HG03097 (cell line): Measurements from ENCODE around the gene RIMS3.
"Not testable (repeated sequence)": the region's sequence is repeated elsewhere in the genome, so short reads cannot be mapped to it uniquely, and the experiment has no call there.

Source experiments
- ATAC-seq: cut with Tn5 transposase; IDR thresholded peaks from one replicate; pipeline ENCODE4 v1.9.1; 2021; ENCODE audit not compliant: unreplicated experiment, low FRiP score

RIMS3 gene

DNA sequence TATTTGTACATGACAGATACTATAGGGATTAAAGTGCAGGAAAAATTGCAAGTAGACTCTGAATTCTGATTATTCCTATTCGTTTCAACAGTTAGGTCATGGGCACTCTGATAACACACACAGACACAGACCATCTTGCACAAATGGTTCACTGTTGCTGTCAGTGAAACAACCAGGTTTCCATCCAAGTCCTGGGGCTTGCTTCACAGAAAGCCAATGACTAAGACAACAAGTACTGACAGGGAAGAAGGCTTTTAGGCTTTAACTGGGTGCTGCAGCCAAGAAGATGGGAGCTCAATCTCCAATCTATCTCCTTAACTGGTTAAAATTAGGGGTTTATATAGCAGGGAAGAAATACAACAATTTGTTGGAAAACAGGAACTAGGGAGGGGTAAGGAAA, 57.6 kb downstream of the RIMS3 start:
- ATAC-seq = no peak

DNA sequence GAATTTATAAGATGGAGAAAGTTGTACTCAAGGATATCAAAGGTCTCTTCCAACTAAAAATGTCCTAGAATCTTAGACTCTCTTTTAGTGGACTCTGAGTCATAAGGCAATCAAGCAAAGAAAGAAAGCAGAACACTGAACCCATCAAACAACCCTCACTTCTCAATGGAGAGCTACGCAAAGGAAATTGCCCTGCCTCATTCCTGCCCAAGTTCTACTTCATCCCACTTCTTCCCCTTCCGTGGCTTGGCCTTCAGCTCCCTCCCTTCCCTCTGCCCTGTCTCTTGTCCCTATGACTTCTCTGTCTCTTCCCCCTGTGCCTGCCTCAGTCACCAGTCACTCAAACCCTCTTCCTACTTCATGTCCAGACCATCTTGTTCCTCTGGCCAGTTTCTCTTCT, 58.5 kb downstream of the RIMS3 start:
- no peak for ATAC-seq

DNA sequence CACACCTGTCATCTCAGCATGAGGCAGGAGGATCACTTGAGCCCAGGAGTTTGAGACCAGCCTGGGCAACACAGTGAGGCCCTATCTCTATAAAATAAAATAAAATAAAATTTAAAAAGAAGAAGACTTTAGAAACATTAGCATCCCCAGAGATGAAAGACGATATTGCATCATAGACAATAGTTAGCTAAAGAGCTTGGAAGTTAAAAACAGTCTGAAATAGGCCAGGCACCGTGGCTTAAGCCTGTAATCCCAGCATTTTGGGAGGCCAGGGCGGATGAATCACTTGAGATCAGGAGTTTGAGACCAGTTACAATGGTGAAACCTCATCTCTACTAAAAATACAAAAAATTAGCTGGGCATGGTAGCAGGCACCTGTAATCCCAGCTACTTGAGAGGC, 59.3 kb downstream of the RIMS3 start:
- ATAC-seq = no peak

DNA sequence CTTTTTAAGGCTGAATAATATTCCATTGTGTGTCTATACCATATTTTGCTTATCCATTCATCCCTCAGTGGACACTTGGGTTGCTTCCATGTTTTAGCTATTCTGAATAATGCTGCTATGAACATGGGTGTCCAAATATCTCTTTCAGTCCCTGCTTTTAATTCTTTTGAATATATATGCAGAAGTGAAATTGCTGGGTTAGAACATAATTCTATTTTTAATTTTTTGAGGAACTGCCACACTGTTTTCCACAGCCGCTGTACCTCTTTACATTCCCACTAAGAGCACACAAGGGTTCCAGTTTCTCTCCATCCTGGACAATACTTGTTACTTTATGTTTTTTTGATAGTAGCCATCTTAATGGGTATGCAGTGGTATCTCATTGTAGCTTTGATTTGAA, 65.6 kb downstream of the RIMS3 start:
- ATAC-seq = no peak

DNA sequence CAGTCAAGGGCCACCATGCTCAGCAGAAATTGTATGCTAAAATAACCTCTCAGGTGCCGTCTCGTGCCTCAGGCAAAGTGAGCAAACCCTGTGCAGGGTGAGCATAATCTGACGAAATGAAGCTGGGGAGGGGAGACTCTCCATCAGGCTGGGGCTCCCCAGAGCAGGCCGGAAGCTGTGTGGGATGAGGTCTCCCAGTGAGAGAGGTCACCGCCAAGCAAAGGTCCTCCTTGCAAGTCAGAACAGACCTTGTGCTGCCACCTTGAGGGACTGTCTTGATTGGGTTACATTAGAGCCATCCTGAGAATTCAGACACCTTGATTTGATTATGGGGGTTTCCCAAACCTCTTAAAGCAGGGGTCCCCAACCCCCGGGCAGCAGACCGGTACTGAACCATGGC, 69.9 kb downstream of the RIMS3 start:
- no peak for ATAC-seq

DNA sequence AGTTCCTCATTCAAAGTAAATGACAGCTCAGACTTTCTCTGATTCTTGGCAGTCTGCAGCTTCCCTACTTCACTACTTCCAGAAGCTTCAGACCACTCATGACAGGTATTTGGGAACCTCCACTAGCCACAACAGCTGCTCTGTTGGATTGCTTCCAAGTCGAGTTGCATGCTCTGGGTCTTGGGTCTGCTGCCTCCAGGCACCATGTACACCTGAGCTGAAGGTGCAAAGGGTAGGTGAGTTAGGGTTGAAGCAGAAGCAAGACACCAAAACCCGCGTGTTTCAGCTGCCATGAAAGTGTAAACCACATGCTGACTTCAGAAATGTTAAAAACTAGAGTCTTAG, 71.3 kb downstream of the RIMS3 start:
- ATAC-seq = no peak

DNA sequence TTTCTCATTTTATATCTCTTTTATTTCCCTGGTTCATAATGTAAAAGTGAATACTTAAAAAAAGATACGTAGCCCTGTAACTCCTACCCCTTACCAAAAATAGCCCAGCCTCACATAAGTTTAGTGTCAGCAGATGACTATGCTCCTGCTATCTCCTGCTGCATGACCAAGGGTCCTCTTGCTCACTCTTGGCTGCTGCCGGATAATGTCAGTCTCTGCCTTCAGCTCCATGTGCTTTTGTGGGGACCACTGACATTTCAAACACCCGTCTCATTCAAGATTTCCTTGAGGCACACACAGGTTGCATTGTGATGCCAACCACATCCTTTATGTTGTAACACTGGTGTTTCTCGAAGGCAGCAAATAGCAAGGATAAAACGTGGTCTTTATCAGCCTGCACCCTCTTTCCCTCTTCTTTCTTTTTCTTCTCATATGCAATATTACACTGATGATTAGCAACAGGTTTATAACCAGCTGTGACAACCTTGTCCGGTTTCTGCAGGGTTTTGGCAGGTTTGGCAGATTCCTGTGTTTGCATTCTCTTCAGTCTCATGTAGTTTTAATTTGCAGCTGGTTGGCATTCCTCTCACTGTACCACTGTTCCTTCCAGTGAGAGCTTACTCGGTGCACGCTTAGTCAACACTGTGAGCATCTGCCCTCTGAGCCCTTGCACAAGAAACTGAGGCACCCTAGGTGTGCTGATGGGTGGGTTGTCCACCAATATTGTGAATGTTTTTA, 71.9 kb downstream of the RIMS3 start:
- no peak for ATAC-seq

DNA sequence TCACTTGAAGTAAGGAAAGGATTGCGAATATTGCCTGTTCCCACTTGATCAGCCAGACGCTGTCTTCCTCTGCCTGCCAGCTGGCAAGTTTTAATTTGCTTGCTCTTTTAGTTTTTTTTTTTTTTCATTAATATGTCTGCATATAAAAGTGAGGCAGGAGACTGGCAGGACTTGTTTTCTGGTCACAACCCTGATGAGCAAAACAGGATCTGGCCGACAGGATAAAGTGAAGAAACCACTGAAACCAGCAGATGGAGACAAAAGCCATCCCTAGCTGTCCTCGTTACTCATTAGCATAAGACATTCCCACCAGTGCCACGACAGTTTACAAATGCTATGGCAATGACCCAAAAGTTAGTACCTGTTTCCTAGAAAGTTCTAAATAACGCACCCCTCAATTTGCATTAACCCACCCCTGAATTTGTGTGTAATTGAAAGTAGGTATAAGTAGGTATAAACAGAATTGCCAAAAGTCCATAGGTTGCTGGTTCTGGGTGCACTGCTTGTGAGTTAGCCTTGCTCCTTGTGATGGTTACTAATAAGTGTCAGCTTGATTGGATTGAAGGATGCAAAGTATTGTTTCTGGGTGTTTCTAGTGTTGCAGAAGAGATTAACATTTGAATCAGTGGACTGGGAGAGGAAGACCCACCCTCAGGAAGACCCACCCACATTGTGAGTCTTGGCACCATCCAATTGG, 73.2 kb downstream of the RIMS3 start:
- no peak for ATAC-seq

DNA sequence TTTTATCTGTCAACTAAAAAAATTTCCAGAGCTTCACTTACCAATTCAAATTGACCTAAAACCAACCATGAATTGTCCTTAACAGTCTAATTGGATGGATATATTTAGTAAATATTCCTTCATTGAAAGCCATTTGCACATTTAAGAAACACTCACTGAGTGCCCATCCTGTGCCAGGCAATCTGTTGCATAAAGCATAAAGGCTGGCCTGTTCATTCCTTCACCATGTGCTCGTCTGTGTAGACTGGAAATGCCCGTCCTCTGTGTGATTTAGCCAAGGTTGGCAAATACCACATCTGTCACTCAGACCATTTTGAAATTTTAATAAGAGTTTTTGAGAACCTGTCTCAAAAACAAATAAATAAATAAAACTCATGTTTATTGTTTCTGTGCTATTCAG, 76.9 kb downstream of the RIMS3 start:
- no peak for ATAC-seq

DNA sequence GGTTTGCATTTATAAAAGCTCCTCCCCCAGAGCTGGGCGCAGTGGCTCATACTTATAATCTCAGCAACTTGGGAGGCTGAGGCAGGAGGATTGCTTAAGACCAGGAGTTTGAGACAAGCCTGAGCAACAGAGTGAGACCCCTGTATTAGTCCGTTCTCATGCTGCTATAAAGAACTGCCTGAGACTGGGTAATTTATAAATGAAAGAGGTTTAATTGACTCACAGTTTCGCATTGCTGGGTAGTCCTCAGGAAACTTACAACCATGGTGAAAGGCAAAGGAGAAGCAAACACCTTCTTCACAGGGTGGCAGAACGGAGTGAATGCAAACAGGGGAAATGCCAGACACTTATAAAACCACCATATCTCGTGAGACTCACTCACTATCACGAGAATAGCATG, 81.5 kb downstream of the RIMS3 start:
- ATAC-seq = no peak

DNA sequence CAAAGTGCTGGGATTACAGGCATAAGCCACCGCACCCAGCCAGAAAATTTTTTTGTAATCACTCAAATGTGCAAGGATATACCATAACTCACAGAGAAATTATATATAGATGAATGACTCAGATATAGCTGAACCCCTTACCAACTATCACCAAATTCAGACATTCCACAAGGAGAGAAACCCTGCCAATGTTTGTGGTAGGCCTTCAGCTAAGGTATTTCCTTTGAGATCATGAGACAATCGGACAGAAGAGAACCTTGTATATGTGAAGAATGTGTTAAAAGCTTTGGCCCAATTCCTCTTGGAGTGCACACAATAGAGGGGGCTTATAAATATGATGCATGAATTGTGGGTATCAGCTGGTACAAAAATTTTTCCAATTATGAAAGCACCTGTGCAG, 83.4 kb downstream of the RIMS3 start:
- ATAC-seq = no peak

DNA sequence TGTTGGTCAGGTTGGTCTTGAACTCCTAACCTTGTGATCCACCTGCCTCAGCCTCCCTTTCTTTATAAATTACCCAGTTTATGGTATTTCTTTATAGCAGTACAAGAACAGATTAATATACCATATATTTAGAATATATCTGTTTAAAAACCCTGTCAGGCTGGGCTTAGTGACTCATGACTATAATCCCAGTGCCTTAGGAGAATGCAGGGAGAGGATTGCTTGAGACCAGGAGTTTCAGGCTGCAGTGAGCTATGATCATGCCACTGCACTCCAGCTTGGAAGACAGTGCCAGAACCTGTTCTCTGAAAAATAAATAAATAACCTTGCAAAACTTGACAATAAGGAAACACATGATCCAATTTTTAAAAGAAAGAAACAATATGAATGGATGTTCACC, 90.1 kb downstream of the RIMS3 start:
- no peak for ATAC-seq

DNA sequence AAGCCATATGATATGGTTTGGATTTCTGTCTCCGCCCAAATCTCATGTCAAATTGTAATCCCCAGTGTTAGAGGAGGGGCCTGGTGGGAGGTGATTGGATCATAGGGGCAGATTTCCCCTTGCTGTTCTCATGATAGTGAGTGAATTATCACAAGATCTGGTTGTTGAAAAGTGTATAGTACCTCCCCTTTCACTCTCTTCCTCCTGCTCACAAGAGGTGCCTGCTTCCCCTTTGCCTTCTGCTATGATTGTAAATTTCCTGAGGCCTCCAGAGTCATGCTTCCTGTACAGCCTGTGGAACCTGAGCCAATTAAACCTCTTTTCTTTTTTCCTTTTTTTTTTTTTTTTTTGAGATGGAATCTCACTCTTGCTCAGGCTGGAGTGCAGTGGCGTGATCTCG, 90.7 kb downstream of the RIMS3 start:
- not testable (repeated sequence) for ATAC-seq
